NCI-H146 treated with DMSO at 0.1 percent for 48 hours (cell line): ENCODE results near the gene RNPEPL1.
"Not testable (repeated sequence)": the region's sequence is repeated elsewhere in the genome, so short reads cannot be mapped to it uniquely, and the experiment has no call there.

Experiments used
- DNase-seq: peaks from one replicate; lab custom pipeline; 2025; ENCODE audit not compliant: unreplicated experiment; lab: John Stamatoyannopoulos, UW

RNPEPL1 gene

GRCh38 chr2:240538031-240538780 lies 30.1 kb upstream of the RNPEPL1 start:
- DNase-seq = no peak

DNA sequence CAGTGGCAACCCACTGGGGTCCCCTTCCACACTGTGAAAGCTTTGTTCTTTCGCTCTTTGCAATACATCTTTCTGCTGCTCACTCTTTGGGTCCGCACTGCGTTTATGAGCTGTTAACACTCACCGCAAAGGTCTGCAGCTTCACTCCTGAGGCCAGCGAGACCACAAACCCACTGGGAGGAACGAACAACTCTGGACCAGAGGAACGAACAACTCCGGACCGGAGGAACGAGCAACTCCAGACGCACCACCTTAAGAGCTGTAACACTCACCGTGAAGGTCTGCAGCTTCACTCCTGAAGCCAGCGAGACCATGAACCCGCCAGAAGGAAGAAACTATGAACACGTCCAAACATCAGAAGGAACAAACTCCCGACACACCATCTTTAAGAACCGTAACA lies 29.2 kb upstream of the RNPEPL1 start:
- DNase-seq = not testable (repeated sequence)

GRCh38 chr2:240539906-240540305 lies 28.4 kb upstream of the RNPEPL1 start:
- no peak for DNase-seq

GRCh38 chr2:240551288-240551687 lies 17.0 kb upstream of the RNPEPL1 start:
- DNase-seq = no peak

DNA sequence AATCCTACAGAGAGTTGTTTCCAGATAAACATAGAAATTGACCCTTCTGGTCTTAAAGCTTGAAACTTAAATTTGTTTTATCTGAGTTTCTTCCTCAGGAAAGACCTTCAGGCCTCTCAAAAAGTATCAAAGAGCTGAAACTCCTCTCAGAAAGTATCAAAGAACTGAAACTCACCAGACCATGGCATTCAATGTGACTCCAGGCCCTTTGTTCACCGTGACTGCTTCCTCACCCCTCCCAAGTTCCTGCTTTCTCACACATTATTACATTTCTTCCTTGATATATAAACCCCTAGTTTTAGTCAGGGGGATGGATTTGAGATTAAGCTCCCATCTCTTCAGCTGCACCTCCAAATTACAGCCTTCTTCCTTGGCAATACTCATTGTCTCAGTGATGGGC lies 16.5 kb upstream of the RNPEPL1 start:
- no peak for DNase-seq

DNA sequence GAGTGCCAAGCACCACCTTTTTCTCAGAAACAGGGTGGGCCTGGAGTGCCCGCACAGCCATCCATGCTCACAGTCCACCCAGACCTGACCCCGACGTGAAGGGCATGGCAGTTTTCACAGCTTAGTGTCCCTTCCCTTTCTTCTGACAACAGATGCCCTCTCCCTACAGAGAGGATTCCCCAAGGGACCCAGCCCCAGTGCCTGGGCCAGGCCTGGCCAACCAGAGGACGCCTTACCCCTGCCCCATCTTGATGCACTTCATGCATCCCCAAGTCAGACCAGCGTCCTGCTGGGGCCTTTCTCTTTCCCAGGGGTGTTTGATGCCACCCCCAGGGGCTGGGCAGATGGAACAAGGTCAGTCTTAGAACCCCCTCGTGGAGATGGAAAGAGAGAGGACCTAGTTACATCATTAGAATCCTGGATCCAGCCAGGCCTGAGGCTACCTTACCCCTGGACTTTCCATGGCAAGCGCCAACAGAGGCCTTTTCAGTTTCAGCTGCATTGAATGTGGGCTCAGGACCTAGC lies 14.3 kb upstream of the RNPEPL1 start:
- no peak for DNase-seq

GRCh38 chr2:240554767-240555493 lies 13.4 kb upstream of the RNPEPL1 start:
- DNase-seq = no peak

DNA sequence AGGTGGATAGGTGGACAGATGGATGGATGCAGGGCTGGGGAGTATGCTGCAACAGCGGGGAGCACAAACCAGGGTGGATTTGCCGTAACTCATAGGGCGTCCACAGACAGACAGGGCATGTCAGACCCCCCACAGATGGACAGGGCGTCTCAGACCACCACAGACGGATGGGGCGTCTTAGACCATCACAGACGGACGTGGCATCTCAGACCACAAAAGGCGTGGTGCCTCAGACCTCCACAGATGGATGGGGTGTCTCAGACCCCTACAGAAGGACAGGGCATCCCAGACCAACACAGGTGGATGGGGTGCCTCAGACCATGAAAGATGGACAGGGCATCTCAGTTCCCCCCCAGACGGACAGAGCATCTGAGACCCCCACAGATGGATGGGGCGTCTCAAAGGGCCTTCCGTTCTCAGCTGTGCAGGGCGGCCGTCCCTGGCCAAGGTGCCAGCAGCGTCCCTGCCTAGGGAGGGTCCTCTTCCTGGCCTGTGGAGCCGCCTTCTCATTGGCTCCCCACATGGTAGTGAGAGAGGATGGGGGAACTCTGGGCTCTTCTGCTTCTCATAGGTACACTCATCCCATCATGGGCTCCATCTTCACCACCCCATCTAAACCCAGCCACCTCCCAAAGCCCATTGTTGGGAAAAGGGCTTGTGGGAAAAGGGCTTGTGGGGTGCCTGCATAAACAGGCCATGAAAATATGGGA lies 12.6 kb upstream of the RNPEPL1 start:
- no peak for DNase-seq

DNA sequence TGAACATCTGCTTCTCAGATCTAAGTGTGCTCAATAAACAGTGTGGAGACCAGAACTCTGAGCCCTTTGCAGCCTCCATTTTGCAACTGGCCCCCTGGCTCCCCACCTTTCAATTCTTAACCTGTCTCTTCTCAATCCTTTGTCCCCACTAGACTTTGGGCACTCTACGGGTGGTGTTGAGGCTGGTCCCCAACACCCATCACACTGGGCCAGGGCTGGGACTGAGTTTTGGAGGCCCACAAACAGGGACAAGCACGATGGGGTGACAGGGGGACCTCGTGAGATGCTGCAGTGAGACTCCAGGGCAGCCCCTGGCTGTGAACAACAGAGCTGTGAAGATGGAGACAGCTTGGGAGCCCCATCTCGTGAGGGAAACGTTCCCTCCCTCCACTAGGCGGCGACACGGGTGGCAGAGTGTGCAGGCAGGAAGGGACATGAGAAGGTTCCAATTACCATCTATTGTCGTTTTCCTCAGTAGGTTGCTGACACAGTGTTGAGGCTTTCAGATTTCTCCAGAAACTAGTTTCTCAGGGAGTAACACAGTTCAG lies 11.7 kb upstream of the RNPEPL1 start:
- no peak for DNase-seq

DNA sequence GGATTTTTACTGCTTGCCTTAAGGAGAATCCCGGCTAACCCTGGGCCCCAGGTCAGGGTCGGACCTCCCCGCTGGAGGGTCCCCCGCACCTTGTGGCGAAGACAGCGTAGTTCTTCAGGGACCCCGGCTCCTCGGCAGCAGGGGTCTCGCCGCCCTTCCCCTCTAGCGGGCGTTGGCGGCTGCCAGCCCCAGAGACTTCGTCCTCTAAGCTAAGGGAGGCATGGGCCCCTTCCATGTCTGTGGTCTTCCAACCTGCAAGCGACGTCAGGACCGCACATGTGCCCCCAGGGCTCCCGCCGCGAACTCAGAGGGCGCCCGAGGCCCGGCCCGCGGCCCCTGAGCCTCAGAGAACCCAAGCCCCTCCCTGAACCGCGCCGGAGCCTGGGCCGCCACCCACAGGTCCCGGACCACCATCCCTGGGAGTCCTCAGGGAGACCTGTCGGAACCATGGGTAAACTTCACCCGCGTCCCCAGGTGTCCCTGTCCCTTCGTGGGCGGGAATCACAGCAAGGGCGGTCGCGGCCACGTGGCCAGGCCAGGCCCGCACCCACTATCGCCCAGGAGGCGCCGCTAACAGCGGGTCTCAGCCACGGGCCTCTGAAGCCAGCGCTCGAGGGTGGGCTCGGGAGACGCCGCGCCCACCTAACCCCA lies 11.1 kb upstream of the RNPEPL1 start:
- DNase-seq = no peak

- no peak for DNase-seq
Measured at GRCh38 chr2:240557808-240558207, 10.5 kb upstream of the RNPEPL1 start, which contains the start of gene ANKMY1. ANKMY1 (minus strand) TSS chr2:240557988; CDS start chr2:240557335, 653 bp downstream.

- no peak for DNase-seq
Measured at GRCh38 chr2:240558236-240558761, 10.0 kb upstream of the RNPEPL1 start.

DNA sequence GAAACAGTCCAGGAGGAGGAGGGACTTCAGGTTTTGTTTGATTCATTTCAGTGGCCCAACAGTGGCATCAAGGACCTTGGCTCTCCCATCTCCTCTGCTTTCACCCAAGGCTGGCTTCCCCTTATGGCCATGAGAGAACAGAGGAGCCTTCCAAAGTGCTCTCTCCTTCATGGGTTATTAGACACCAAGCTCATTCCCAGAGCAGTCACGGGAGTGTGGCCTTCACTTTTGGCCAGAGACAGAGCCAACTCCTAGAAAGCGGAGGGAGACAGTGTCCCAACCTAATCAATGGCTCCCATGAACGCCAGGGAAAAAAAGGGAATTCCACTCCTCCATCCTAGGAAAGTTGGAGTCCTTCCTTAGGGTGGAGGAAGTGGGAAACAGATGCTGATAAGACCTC lies 9.0 kb upstream of the RNPEPL1 start:
- no peak for DNase-seq

DNA sequence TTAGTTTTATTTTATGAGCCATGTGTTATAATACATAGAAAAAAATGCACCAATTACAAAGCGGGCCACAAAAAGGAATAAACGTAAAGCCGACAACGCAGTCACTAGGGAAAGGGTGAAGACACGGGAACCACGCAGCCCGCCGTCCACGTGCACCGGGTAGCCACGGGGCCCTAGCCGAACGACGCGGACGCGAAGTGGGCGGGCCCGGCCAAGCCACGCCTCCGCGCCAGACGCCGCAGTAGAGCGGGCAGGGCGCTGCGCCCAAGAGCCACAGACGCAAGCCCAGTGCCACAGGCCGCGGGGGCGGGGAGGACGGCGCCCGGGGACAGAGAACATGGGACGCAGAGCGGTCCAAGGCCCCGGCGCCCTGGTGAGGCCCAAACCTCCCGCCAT lies 8.2 kb upstream of the RNPEPL1 start, which contains the start of gene DUSP28:
Gene DUSP28, plus strand, starts transcription at position 274 of the 396 bp plus-strand sequence. CDS start 328 bp downstream, outside the sequence.
- peak; percentile 27 for DNase-seq

DNA sequence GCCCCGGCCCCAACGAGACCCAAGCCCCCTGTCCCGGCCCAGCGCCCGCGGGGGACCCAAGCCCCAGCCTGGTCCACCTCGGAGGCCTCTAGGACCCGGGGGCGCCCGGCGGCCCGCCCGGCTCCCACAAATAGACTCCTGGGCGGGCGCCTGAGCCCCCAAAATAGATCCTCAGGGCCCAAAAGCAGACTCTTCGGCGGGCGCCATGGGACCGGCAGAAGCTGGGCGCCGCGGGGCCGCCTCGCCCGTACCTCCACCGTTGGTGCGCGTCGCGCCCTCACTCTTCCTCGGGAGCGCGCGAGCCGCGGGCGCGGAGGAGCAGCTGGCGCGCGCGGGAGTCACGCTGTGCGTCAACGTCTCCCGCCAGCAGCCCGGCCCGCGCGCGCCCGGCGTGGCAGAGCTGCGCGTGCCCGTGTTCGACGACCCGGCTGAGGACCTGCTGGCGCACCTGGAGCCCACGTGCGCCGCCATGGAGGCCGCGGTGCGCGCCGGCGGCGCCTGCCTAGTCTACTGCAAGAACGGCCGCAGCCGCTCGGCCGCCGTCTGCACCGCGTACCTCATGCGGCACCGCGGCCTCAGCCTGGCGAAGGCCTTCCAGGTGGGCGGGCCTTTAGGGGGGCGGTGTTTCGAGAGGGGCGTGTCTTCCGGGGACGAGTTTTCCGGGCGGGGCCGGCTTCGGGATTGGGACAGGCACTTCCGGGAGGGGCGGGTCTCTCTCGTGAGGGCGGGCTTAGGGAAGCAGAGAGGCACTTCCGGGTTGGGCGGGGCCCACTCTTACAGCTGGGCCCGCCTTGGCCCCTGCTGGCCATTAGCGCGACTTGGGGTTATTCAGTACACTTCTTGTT lies 7.6 kb upstream of the RNPEPL1 start:
- DNase-seq = peak; percentile 86

DNA sequence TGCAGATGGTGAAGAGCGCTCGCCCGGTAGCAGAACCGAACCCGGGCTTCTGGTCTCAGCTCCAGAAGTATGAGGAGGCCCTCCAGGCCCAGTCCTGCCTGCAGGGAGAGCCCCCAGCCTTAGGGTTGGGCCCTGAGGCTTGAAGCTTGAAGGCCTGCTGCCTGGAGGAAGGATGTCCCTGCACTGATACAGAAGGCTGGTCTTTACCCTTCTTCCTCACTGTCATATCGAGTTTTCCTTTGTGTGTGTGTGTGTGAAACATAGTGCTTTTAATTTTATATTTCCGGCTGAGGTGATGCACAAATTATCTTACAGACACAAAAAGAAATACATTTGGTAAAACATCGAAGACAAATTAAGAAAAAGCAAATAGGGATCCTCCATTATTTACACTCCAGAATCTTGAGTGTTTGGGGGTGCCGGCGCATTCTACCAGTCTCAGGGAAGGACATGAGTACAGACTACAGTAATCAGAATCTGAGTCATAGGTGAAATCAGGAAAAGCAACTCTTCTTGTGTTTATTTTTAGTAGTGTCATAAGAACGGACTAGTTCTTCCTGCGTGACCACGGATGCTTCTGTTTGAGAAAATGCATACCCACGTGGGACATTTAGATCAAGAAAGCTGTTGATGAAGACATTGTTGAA lies 6.8 kb upstream of the RNPEPL1 start:
- DNase-seq = no peak

GRCh38 chr2:240563231-240563630 lies 5.1 kb upstream of the RNPEPL1 start:
- DNase-seq = not testable (repeated sequence)

- DNase-seq = no peak
Measured at GRCh38 chr2:240563951-240564560, 4.2 kb upstream of the RNPEPL1 start.
